HepG2 (cell line): ENCODE results near the gene TSEN34. TPM values are rescaled to one million over a fixed set of nuclear protein-coding genes. Genes with fewer than 3 reads are reported as not detected.

Experiments used
- GZF1 ChIP-seq: sonication (generic); formaldehyde crosslinking; IDR thresholded peaks from 2 replicates; pipeline ENCODE4 v1.5.1; 2020; ENCODE audit warnings: mild to moderate bottlenecking, missing genetic modification reagents
- MLLT10 ChIP-seq: sonication (generic); formaldehyde crosslinking; IDR thresholded peaks from 2 replicates; pipeline ENCODE4 v1.4.0; 2020; ENCODE audit warnings: missing genetic modification reagents
- MLXIP ChIP-seq: sonication (generic); formaldehyde crosslinking; IDR thresholded peaks from 2 replicates; pipeline ENCODE4 v1.9.0; 2021; ENCODE audit warnings: missing genetic modification reagents, borderline replicate concordance
- PRPF4 ChIP-seq: fragments of 200-400 bp; formaldehyde crosslinking; IDR thresholded peaks from 2 replicates; pipeline ENCODE4 v1.6.1; 2016; ENCODE audit warnings: low read length, low read depth; ENCODE audit not compliant: poor library complexity, severe bottlenecking
- REL ChIP-seq: sonication (generic); formaldehyde crosslinking; conservative IDR thresholded peaks from 2 replicates; pipeline ENCODE4 v1.8.0; 2022; ENCODE audit warnings: mild to moderate bottlenecking, missing genetic modification reagents, moderate library complexity
- SP5 ChIP-seq: IDR thresholded peaks from 2 replicates; pipeline ENCODE4 v1.6.1; 2016; ENCODE audit warnings: low read depth, borderline replicate concordance
- ZFP90 ChIP-seq: sonication (generic); formaldehyde crosslinking; IDR thresholded peaks from 2 replicates; pipeline ENCODE4 v1.8.0; 2022; ENCODE audit warnings: missing genetic modification reagents, mild to moderate bottlenecking, inconsistent platforms, borderline replicate concordance
- ZHX2 ChIP-seq, 2 experiments: sonication (generic) in 1 of 2; formaldehyde crosslinking in 1 of 2; IDR thresholded peaks; 2 replicates each; pipeline versions ENCODE4 v1.6.1 to v1.9.0; 2014 to 2022; ENCODE audit warnings: antibody characterized with exemption in 1 of 2, borderline replicate concordance in 1 of 2, inconsistent platforms in 1 of 2, low read depth in 1 of 2, missing genetic modification reagents in 1 of 2
- ZNF350 ChIP-seq: sonication (generic); formaldehyde crosslinking; IDR thresholded peaks from 2 replicates; pipeline ENCODE4 v1.4.0; 2020; ENCODE audit warnings: mild to moderate bottlenecking, low read depth, missing genetic modification reagents, borderline replicate concordance
- ZNF362 ChIP-seq: sonication (generic); formaldehyde crosslinking; IDR thresholded peaks from 2 replicates; pipeline ENCODE4 v1.4.0; 2020; ENCODE audit warnings: missing genetic modification reagents, mild to moderate bottlenecking, borderline replicate concordance
- ZNF75D ChIP-seq: sonication (generic); formaldehyde crosslinking; IDR thresholded peaks from 2 replicates; pipeline ENCODE4 v1.8.1; 2023; ENCODE audit warnings: missing genetic modification reagents, mild to moderate bottlenecking, borderline replicate concordance
- ZNF841 ChIP-seq: sonication (generic); formaldehyde crosslinking; IDR thresholded peaks from 2 replicates; pipeline ENCODE4 v1.8.1; 2023; ENCODE audit warnings: missing genetic modification reagents, borderline replicate concordance
- polyA plus RNA-seq, 8 experiments: library from polyadenylated mRNA; depleted of rRNA in 3 of 8; stranded (reverse) in 7 of 8; unstranded in 1 of 8; fragments of >200 nt; fragmentation: Illumina TruSeq in 4 of 8; extraction: Trizol in 4 of 8; gene quantifications; 2 replicates each; pipeline versions ENCODE4 v1.2.1 to v1.2.3, GENCODE V29; 2011 to 2016; ENCODE audit warnings: low read depth in 4 of 8, missing spikeins in 1 of 8, mixed read lengths in 1 of 8; ENCODE audit not compliant: insufficient read depth in 1 of 8
- total RNA-seq, 5 experiments: library from RNA; depleted of rRNA; stranded (reverse); fragments of >200 nt; fragmentation: Illumina TruSeq; extraction: Trizol; gene quantifications; 2 replicates each; pipeline ENCODE4 v1.2.3, GENCODE V29; 2016; ENCODE audit warnings: low read depth in 1 of 5
- TF ChIP-seq, protein P1 (sequence below): sonication (generic); formaldehyde crosslinking; IDR thresholded peaks from 2 replicates; pipeline ENCODE4 v1.5.0; 2020; ENCODE audit warnings: mild to moderate bottlenecking, missing genetic modification reagents, borderline replicate concordance
- TF ChIP-seq, protein P2 (sequence below): IDR thresholded peaks from 2 replicates; pipeline ENCODE4 v1.6.1; 2016; ENCODE audit warnings: missing biosample characterization, missing genetic modification reagents, low read depth

The TSEN34 gene
- total and polyA plus RNA-seq, 2 of the 13 experiments (the other 11 are each of a cell fraction or from before 2014, with no cell fraction given): 55.1 to 65.4 TPM

DNA sequence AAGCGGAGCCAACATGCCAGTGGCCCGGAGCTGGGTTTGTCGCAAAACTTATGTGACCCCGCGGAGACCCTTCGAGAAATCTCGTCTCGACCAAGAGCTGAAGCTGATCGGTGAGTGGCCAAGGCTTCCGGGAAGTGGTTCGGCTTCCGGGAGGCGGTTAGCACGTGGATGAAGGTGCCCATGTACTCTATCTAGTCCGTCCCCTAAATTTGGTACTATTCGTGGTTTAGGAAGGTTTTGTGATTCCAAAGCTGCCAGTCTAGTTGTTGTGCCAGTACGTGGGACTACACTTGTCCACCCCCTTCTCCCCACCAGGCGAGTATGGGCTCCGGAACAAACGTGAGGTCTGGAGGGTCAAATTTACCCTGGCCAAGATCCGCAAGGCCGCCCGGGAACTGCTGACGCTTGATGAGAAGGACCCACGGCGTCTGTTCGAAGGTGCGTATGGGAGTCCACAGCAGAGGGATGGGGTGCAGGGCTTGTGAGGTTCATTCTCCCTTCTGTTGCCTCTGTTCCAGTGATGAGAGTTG is 10.1 kb downstream of the TSEN34 start (continued):
- no peak for TF ChIP-seq ZHX2 (IDR thresholded peaks at IDR 0.05; ENCODE audit: low read depth)
- no peak for TF ChIP-seq ZHX2 (CRISPR knock-in tag; IDR thresholded peaks at IDR 0.05; ENCODE audit: borderline replicate concordance)
- TF ChIP-seq MLLT10 (CRISPR knock-in tag): no peak
- no peak for TF ChIP-seq MLXIP
- no peak for TF ChIP-seq ZNF350 (CRISPR knock-in tag)
- TF ChIP-seq, protein P1, sequence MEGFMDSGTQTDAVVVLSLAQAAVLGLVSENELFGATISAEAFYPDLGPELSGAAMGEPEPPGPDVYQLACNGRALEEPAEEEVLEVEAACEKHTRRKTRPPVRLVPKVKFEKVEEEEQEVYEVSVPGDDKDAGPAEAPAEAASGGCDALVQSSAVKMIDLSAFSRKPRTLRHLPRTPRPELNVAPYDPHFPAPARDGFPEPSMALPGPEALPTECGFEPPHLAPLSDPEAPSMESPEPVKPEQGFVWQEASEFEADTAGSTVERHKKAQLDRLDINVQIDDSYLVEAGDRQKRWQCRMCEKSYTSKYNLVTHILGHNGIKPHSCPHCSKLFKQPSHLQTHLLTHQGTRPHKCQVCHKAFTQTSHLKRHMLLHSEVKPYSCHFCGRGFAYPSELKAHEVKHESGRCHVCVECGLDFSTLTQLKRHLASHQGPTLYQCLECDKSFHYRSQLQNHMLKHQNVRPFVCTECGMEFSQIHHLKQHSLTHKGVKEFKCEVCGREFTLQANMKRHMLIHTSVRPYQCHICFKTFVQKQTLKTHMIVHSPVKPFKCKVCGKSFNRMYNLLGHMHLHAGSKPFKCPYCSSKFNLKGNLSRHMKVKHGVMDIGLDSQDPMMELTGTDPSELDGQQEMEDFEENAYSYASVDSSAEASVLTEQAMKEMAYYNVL (CRISPR knock-in tag): no peak
- peak; percentile 66; the same call in 1 of the 2 replicates for TF ChIP-seq REL (CRISPR knock-in tag)
- TF ChIP-seq GZF1 (CRISPR knock-in tag): no peak
- no peak; the same call in none of the 2 replicates for TF ChIP-seq ZFP90
- no peak for TF ChIP-seq ZNF362
- no peak for TF ChIP-seq PRPF4
- no peak for TF ChIP-seq ZNF75D (CRISPR knock-in tag)
- TF ChIP-seq, protein P2, sequence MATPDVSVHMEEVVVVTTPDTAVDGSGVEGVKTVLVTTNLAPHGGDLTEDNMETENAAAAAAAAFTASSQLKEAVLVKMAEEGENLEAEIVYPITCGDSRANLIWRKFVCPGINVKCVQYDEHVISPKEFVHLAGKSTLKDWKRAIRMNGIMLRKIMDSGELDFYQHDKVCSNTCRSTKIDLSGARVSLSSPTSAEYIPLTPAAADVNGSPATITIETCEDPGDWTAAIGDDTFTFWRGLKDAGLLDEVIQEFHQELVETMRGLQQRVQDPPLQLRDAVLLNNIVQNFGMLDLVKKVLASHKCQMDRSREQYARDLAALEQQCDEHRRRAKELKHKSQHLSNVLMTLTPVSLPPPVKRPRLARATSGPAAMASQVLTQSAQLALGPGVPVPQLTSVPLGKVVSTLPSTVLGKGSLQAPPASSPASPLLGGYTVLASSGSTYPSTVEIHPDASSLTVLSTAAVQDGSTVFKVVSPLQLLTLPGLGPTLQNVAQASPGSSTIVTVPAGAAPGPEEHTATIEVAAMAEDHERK (CRISPR knock-in tag): no peak
- no peak for TF ChIP-seq SP5
- TF ChIP-seq ZNF841 (CRISPR knock-in tag): no peak
